Measurements from ENCODE around the gene UNC79.

Gene UNC79

GRCh38 chr14:93396456-93396855 is 34.3 kb upstream of the UNC79 start:
- no peak for ATAC-seq
- TF ChIP-seq PPARA (CRISPR knock-in tag; IDR thresholded peaks at IDR 0.05; ENCODE audit: borderline replicate concordance) (no peak), ESRRG (CRISPR knock-in tag; IDR thresholded peaks at IDR 0.05) (no peak), ZNF565 (CRISPR knock-in tag; conservative IDR thresholded peaks at IDR 0.05; ENCODE audit: low read depth) (no peak), ZFP3 (CRISPR knock-in tag; IDR thresholded peaks at IDR 0.05) (no peak), OSR1 (CRISPR knock-in tag; IDR thresholded peaks at IDR 0.05) (no peak), PATZ1 (CRISPR knock-in tag; IDR thresholded peaks at IDR 0.05; ENCODE audit: borderline replicate concordance) (no peak), CREB5 (CRISPR knock-in tag; IDR thresholded peaks at IDR 0.05; ENCODE audit: low read depth) (no peak), ZC3H10 (CRISPR knock-in tag; IDR thresholded peaks at IDR 0.05) (no peak), ZNF70 (CRISPR knock-in tag; IDR thresholded peaks at IDR 0.05) (no peak), BACH2 (CRISPR knock-in tag; IDR thresholded peaks at IDR 0.05; ENCODE audit: borderline replicate concordance) (no peak), TOX (CRISPR knock-in tag; IDR thresholded peaks at IDR 0.05; ENCODE audit: borderline replicate concordance) (no peak), ARNTL (CRISPR knock-in tag; IDR thresholded peaks at IDR 0.05; ENCODE audit: borderline replicate concordance, low read depth) (no peak), CSRNP3 (CRISPR knock-in tag; IDR thresholded peaks at IDR 0.05) (no peak), GLIS3 (CRISPR knock-in tag; IDR thresholded peaks at IDR 0.05) (no peak), RARB (CRISPR knock-in tag; IDR thresholded peaks at IDR 0.05) (no peak), ZNF8 (CRISPR knock-in tag; IDR thresholded peaks at IDR 0.05) (no peak), POU6F1 (CRISPR knock-in tag; IDR thresholded peaks at IDR 0.05; ENCODE audit: borderline replicate concordance, low read depth) (no peak), CSDC2 (CRISPR knock-in tag; IDR thresholded peaks at IDR 0.05) (no peak), ISL1 (CRISPR knock-in tag; IDR thresholded peaks at IDR 0.05) (no peak)

- no peak for TF ChIP-seq ZNF70 (CRISPR knock-in tag; IDR thresholded peaks at IDR 0.05)
- no peak for TF ChIP-seq BACH2 (CRISPR knock-in tag; IDR thresholded peaks at IDR 0.05; ENCODE audit: borderline replicate concordance)
- TF ChIP-seq, protein P1, sequence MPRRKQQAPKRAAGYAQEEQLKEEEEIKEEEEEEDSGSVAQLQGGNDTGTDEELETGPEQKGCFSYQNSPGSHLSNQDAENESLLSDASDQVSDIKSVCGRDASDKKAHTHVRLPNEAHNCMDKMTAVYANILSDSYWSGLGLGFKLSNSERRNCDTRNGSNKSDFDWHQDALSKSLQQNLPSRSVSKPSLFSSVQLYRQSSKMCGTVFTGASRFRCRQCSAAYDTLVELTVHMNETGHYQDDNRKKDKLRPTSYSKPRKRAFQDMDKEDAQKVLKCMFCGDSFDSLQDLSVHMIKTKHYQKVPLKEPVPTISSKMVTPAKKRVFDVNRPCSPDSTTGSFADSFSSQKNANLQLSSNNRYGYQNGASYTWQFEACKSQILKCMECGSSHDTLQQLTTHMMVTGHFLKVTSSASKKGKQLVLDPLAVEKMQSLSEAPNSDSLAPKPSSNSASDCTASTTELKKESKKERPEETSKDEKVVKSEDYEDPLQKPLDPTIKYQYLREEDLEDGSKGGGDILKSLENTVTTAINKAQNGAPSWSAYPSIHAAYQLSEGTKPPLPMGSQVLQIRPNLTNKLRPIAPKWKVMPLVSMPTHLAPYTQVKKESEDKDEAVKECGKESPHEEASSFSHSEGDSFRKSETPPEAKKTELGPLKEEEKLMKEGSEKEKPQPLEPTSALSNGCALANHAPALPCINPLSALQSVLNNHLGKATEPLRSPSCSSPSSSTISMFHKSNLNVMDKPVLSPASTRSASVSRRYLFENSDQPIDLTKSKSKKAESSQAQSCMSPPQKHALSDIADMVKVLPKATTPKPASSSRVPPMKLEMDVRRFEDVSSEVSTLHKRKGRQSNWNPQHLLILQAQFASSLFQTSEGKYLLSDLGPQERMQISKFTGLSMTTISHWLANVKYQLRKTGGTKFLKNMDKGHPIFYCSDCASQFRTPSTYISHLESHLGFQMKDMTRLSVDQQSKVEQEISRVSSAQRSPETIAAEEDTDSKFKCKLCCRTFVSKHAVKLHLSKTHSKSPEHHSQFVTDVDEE (CRISPR knock-in tag; IDR thresholded peaks at IDR 0.05): no peak
- TF ChIP-seq PPARA (CRISPR knock-in tag; IDR thresholded peaks at IDR 0.05; ENCODE audit: borderline replicate concordance): no peak
- no peak for TF ChIP-seq CREB5 (CRISPR knock-in tag; IDR thresholded peaks at IDR 0.05; ENCODE audit: low read depth)
- no peak for TF ChIP-seq ZNF8 (CRISPR knock-in tag; IDR thresholded peaks at IDR 0.05)
- no peak for TF ChIP-seq GLIS3 (CRISPR knock-in tag; IDR thresholded peaks at IDR 0.05)
- TF ChIP-seq ISL1 (CRISPR knock-in tag; IDR thresholded peaks at IDR 0.05): no peak
- TF ChIP-seq CSDC2 (CRISPR knock-in tag; IDR thresholded peaks at IDR 0.05): no peak
- TF ChIP-seq TOX (CRISPR knock-in tag; IDR thresholded peaks at IDR 0.05; ENCODE audit: borderline replicate concordance): no peak
- TF ChIP-seq PATZ1 (CRISPR knock-in tag; IDR thresholded peaks at IDR 0.05; ENCODE audit: borderline replicate concordance): no peak
- ATAC-seq: no peak
These were observed 32.2 kb upstream of the UNC79 start for GRCh38 chr14:93398491-93398890.
